T-helper 1 cell treated with Interleukin-12 subunit alpha and Interleukin-12 subunit beta and Interleukin-4 antibody, amounts not matched to agents 30 ng/mL and 1 ng/mL, for 36 hours (primary cell): ENCODE data around the gene MYLK. TPM values are rescaled to one million over a fixed set of nuclear protein-coding genes. Genes with fewer than 3 reads are reported as not detected.

Experiments
- intact Hi-C: fragments of 100-400 bp; cut with micrococcal nuclease; formaldehyde crosslinking; loops from one replicate; pipeline ENCODE4 v1.15.1; 2024
- total RNA-seq: library from RNA; stranded (reverse); gene quantifications from 2 replicates; pipeline ENCODE4 v1.2.3, GENCODE V29; 2022

The MYLK gene
- total RNA-seq, 1 donor from 2014 or later = 0.25 TPM

GRCh38 chr3:123682302-123682701 is 201.8 kb downstream of the MYLK start:
- intact Hi-C loops = no loop called here

GRCh38 chr3:123679712-123680386 is 204.3 kb downstream of the MYLK start:
- intact Hi-C loops = no loop called here

- intact Hi-C loops = no loop called here
These were observed 206.0 kb downstream of the MYLK start for GRCh38 chr3:123678108-123678511.

- intact Hi-C loops = no loop called here
These were observed 211.5 kb downstream of the MYLK start for GRCh38 chr3:123672429-123673146.

GRCh38 chr3:123670743-123671142 is 213.4 kb downstream of the MYLK start:
- intact Hi-C loops = no loop called here

GRCh38 chr3:123668906-123669305 is 215.2 kb downstream of the MYLK start:
- intact Hi-C loops = no loop called here

GRCh38 chr3:123667784-123668183 is 216.3 kb downstream of the MYLK start:
- intact Hi-C loops = no loop called here

GRCh38 chr3:123664753-123665152 is 219.4 kb downstream of the MYLK start:
- intact Hi-C loops = no loop called here

GRCh38 chr3:123663977-123664376 is 220.2 kb downstream of the MYLK start:
- intact Hi-C loops = no loop called here

GRCh38 chr3:123661973-123662372 is 222.2 kb downstream of the MYLK start:
- intact Hi-C loops = no loop called here

- intact Hi-C loops = no loop called here
These were observed 223.2 kb downstream of the MYLK start for GRCh38 chr3:123660900-123661299.

- intact Hi-C loops = no loop called here
These were observed 223.9 kb downstream of the MYLK start for GRCh38 chr3:123660141-123660675.

- intact Hi-C loops = no loop called here
These were observed 225.3 kb downstream of the MYLK start for GRCh38 chr3:123658852-123659206.

GRCh38 chr3:123658118-123658851 is 225.8 kb downstream of the MYLK start:
- intact Hi-C loops = no loop called here

- intact Hi-C loops = no loop called here
These were observed 226.6 kb downstream of the MYLK start for GRCh38 chr3:123657568-123657967.

- intact Hi-C loops = no loop called here
These were observed 227.0 kb downstream of the MYLK start for GRCh38 chr3:123657111-123657510.

- intact Hi-C loops = no loop called here
These were observed 227.4 kb downstream of the MYLK start for GRCh38 chr3:123656691-123657090.

GRCh38 chr3:123656274-123656673 is 227.9 kb downstream of the MYLK start:
- intact Hi-C loops = no loop called here

GRCh38 chr3:123655400-123655799 is 228.7 kb downstream of the MYLK start:
- intact Hi-C loops = no loop called here

- intact Hi-C loops = no loop called here
These were observed 230.9 kb downstream of the MYLK start for GRCh38 chr3:123653221-123653682.

GRCh38 chr3:123652342-123652984 is 231.7 kb downstream of the MYLK start:
- intact Hi-C loops = no loop called here
